Right cardiac atrium (tissue), 5 donors: ENCODE results near the gene ANAPC2. TPM values are rescaled to one million over a fixed set of nuclear protein-coding genes. Genes with fewer than 3 reads are reported as not detected.

Experiments used
- ATAC-seq, 2 donors: fragments of 200-7000 bp; cut with Tn5 transposase; one replicate each; pipeline versions ENCODE4 v1.8.0 to v1.9.1; 2020; ENCODE audit warnings: moderate library complexity in 2 of 2, mild to moderate bottlenecking in 1 of 2
- DNase-seq, 3 donors: peaks; one replicate each; pipeline ENCODE4 v3.0.0-alpha.2; 2020
- H3K27ac ChIP-seq: one replicate; pipeline ENCODE4 v1.5.1; 2013; ENCODE audit warnings: mild to moderate bottlenecking, low read length, control low read depth, moderate library complexity
- H3K27me3 ChIP-seq: one replicate; pipeline ENCODE4 v1.6.1; 2013; ENCODE audit not compliant: control insufficient read depth, insufficient read depth
- H3K4me1 ChIP-seq: one replicate; pipeline ENCODE4 v1.6.1; 2013; ENCODE audit warnings: low read length; ENCODE audit not compliant: control insufficient read depth, insufficient read depth
- H3K4me3 ChIP-seq: one replicate; pipeline ENCODE4 v1.5.1; 2013; ENCODE audit warnings: low read length, control low read depth
- H3K9me3 ChIP-seq: one replicate; pipeline ENCODE4 v1.6.1; 2013; ENCODE audit warnings: low read length; ENCODE audit not compliant: control insufficient read depth
- WGBS: extraction: QIAGEN DNeasy Blood & Tissue Kit; methylation state at CpG from one replicate; pipeline ENCODE4 v1.1.7; 2013; 5-methylcytosine and 5-hydroxymethylcytosine counted together
- intact Hi-C, 4 donors: fragments of 100-400 bp; cut with DNase I; formaldehyde crosslinking; loops; one replicate each; pipeline versions ENCODE4 v1.11.0 to v1.14.0; 2022 to 2023
- polyA plus RNA-seq: library from polyadenylated mRNA; stranded (reverse); fragments of 200-250 nt; gene quantifications from one replicate; pipeline ENCODE4 v1.2.3, GENCODE V29; 2013
- total RNA-seq, 4 donors: library from RNA; stranded (reverse); fragmentation: NEBNext Ultra II Directional; extraction: Animal tissue kit (Norgen Biotek cat#: 25700); gene quantifications; one replicate each; pipeline ENCODE4 v1.2.1, GENCODE V29; 2021
- donor health status: healthy with polysubstance abuse.
- donor health status: DM: no; HTN: yes; CAD: no.
- donor health status: DM: no; HTN: no; CAD: no.
- donor health status: DM: no; HTN: yes; CAD: no; lungs with severe emphysema.
- donor health status: DM: yes; HTN: yes; CAD: no.

The ANAPC2 gene
- total and polyA plus RNA-seq, 5 donors, result 26.6 to 45.7 (median 32.3) TPM

GRCh38 chr9:137232101-137232500 lies 43.7 kb upstream of the ANAPC2 start:
- Histone ChIP-seq H3K27ac (no peak overlapping the region), H3K27me3 (no peaks in the 10 kb centered on the region), H3K9me3 (no peaks in the 10 kb centered on the region), H3K4me3 (no peak overlapping the region), H3K4me1 (no peaks in the 10 kb centered on the region)
- ATAC-seq (no peak), DNase-seq (no peak)
- intact Hi-C loops, result loop anchor here in 1 of 4 donors (2.0 kb wide), 2 partner anchors 29 to 109 kb away; no protein-coding TSS in a partner anchor
- 60% methylated on average over 10 of the region's 10 CpGs for WGBS

GRCh38 chr9:137231372-137232039 lies 43.1 kb upstream of the ANAPC2 start:
- 78% methylated on average over 23 of the region's 23 CpGs for WGBS
- ATAC-seq, result no peak
- intact Hi-C loops, result loop anchor here in 1 of 4 donors (2.0 kb wide), 2 partner anchors 29 to 109 kb away; no protein-coding TSS in a partner anchor
- Histone ChIP-seq H3K27ac (no peak overlapping the region), H3K9me3 (no peaks in the 10 kb centered on the region), H3K4me3 (no peak overlapping the region), H3K4me1 (no peaks in the 10 kb centered on the region), H3K27me3 (no peaks in the 10 kb centered on the region)
- DNase-seq, result no peak

GRCh38 chr9:137230705-137231371 lies 42.5 kb upstream of the ANAPC2 start, which contains the start of gene SLC34A3:
TSS of gene SLC34A3 (plus strand) at chr9:137230901. CDS start at chr9:137231703, 802 bp downstream.
- Histone ChIP-seq H3K27ac (no peak within 1 kb of the TSS), H3K4me3 (no peak within 1 kb of the TSS), H3K9me3 (no peaks in the 10 kb centered on the region), H3K4me1 (no peaks in the 10 kb centered on the region), H3K27me3 (no peaks in the 10 kb centered on the region)
- WGBS, result 63% methylated on average over 14 of the region's 14 CpGs
- DNase-seq (peak in 1 of 3 donors; percentile 50), ATAC-seq (no peak)
- intact Hi-C loops, result no loop called here

- no peak overlapping the region for H3K27ac ChIP-seq
- intact Hi-C loops, result loop anchor here in 3 of 4 donors (5.0 kb wide), 1 partner anchor 108 kb away; no protein-coding TSS in a partner anchor
- no peaks in the 10 kb centered on the region for H3K9me3 ChIP-seq
- WGBS, result 61% methylated on average over 31 of the region's 31 CpGs
- no peaks in the 10 kb centered on the region for H3K4me1 ChIP-seq
- H3K4me3 ChIP-seq, result no peak overlapping the region
- H3K27me3 ChIP-seq, result no peaks in the 10 kb centered on the region
- DNase-seq (peak in 1 of 3 donors; percentile 46), ATAC-seq (no peak)
Observed at GRCh38 chr9:137229903-137230704, 41.7 kb upstream of the ANAPC2 start.

- peak in 1 of 3 donors; percentile 51 for DNase-seq
- WGBS, result 60% methylated on average over 27 of the region's 27 CpGs
- intact Hi-C loops, result loop anchor here in 3 of 4 donors (5.0 kb wide), 1 partner anchor 107 kb away; no protein-coding TSS in a partner anchor
Observed at GRCh38 chr9:137228968-137229896, 40.9 kb upstream of the ANAPC2 start.

GRCh38 chr9:137228506-137228967 lies 40.2 kb upstream of the ANAPC2 start:
- DNase-seq (peak in 1 of 3 donors; percentile 58), ATAC-seq (no peak)
- WGBS, result 62% methylated on average over 29 of the region's 29 CpGs
- Histone ChIP-seq H3K27ac (no peak overlapping the region), H3K9me3 (no peaks in the 10 kb centered on the region), H3K4me3 (no peak overlapping the region), H3K27me3 (no peaks in the 10 kb centered on the region), H3K4me1 (no peaks in the 10 kb centered on the region)
- intact Hi-C loops, result loop anchor here in 3 of 4 donors (5.0 kb wide), 1 partner anchor 106 kb away; no protein-coding TSS in a partner anchor

More at GRCh38 chr9:137228968-137229896, 40.9 kb upstream of the ANAPC2 start:
- Histone ChIP-seq H3K4me1 (no peaks in the 10 kb centered on the region), H3K27ac (no peak overlapping the region), H3K9me3 (no peaks in the 10 kb centered on the region), H3K4me3 (no peak overlapping the region), H3K27me3 (no peaks in the 10 kb centered on the region)
- no peak for ATAC-seq

- DNase-seq (peak in 1 of 3 donors; percentile 62), ATAC-seq (no peak)
- 35% methylated on average over 18 of the region's 18 CpGs for WGBS
- Histone ChIP-seq H3K27me3 (no peaks in the 10 kb centered on the region), H3K4me3 (no peak overlapping the region), H3K4me1 (no peaks in the 10 kb centered on the region), H3K9me3 (no peaks in the 10 kb centered on the region), H3K27ac (no peak overlapping the region)
- intact Hi-C loops, result loop anchor here in 3 of 4 donors (5.0 kb wide), 1 partner anchor 106 kb away; no protein-coding TSS in a partner anchor
Observed at GRCh38 chr9:137227853-137228505, 39.6 kb upstream of the ANAPC2 start.

- Histone ChIP-seq H3K4me1 (peaks cover 5% of the 10 kb centered on the region), H3K27me3 (no peaks in the 10 kb centered on the region), H3K27ac (no peak within 1 kb of the TSS), H3K9me3 (no peaks in the 10 kb centered on the region), H3K4me3 (no peak within 1 kb of the TSS)
- ATAC-seq (peak; percentile 8 to 28), DNase-seq (peak; percentile 77 to 89 (median 89))
- intact Hi-C loops, result loop anchor here in 3 of 4 donors (5.0 kb wide), 1 partner anchor 105 kb away; no protein-coding TSS in a partner anchor
- WGBS, result 36% methylated on average over 25 of the region's 25 CpGs
Observed at GRCh38 chr9:137227054-137227852, 38.9 kb upstream of the ANAPC2 start, which contains the start of gene RNF224. TSS of gene RNF224 (plus strand) at chr9:137227502. CDS start at chr9:137228336, 834 bp downstream.
